Activated B cell treated with CpG ODN at 0.5 μM for 24 hours (primary cell): Measurements from ENCODE around the gene TNFRSF4. TPM values are rescaled to one million over a fixed set of nuclear protein-coding genes. Genes with fewer than 3 reads are reported as not detected.

Source experiments
- ATAC-seq: fragments of 200-7000 bp; cut with Tn5 transposase; one replicate; pipeline ENCODE4 v1.10.0; 2021; ENCODE audit warnings: low read depth, mild to moderate bottlenecking, moderate library complexity
- CTCF ChIA-PET: fragments of 350-600 bp; sonication (Branson Sonifier 250); formaldehyde crosslinking; loops from one replicate; lab custom pipeline; 2021; ENCODE audit warnings: antibody characterized with exemption; lab: Charles Lee
- POLR2A ChIA-PET: fragments of 350-600 bp; sonication (Branson Sonifier 250); formaldehyde crosslinking; loops from one replicate; lab custom pipeline; 2021; ENCODE audit warnings: antibody characterized with exemption; lab: Charles Lee
- DNase-seq: peaks from one replicate; pipeline ENCODE4 v3.0.0; 2022
- H3K27ac Mint-ChIP-seq: one replicate; pipeline ENCODE4 v1.8.0; 2020; ENCODE audit warnings: mixed read lengths
- H3K27me3 Mint-ChIP-seq: one replicate; pipeline ENCODE4 v1.8.0; 2021; ENCODE audit warnings: mixed read lengths
- H3K36me3 Mint-ChIP-seq: one replicate; pipeline ENCODE4 v1.8.0; 2021; ENCODE audit warnings: low read depth, mixed read lengths
- H3K4me1 Mint-ChIP-seq: one replicate; pipeline ENCODE4 v1.8.0; 2021; ENCODE audit warnings: mixed read lengths
- H3K4me3 Mint-ChIP-seq: one replicate; pipeline ENCODE4 v1.8.0; 2020; ENCODE audit warnings: mild to moderate bottlenecking, mixed read lengths
- H3K9me3 Mint-ChIP-seq: one replicate; pipeline ENCODE4 v1.8.0; 2020; ENCODE audit warnings: mixed read lengths
- intact Hi-C: fragments of 100-400 bp; cut with micrococcal nuclease; formaldehyde crosslinking; loops from one replicate; pipeline ENCODE4 v1.15.1; 2024
- total RNA-seq: library from RNA; stranded (reverse); gene quantifications from 2 replicates; pipeline ENCODE4 v1.2.3, GENCODE V29; 2022
- TF ChIP-seq, protein P1 (sequence below): fragments of 200-600 bp; IDR thresholded peaks from one replicate; pipeline ENCODE4 v1.8.0; 2022; ENCODE audit warnings: antibody characterized with exemption, mild to moderate bottlenecking

TNFRSF4 gene
- total RNA-seq, result 0.86 and 1.1 TPM in 2 replicates

DNA sequence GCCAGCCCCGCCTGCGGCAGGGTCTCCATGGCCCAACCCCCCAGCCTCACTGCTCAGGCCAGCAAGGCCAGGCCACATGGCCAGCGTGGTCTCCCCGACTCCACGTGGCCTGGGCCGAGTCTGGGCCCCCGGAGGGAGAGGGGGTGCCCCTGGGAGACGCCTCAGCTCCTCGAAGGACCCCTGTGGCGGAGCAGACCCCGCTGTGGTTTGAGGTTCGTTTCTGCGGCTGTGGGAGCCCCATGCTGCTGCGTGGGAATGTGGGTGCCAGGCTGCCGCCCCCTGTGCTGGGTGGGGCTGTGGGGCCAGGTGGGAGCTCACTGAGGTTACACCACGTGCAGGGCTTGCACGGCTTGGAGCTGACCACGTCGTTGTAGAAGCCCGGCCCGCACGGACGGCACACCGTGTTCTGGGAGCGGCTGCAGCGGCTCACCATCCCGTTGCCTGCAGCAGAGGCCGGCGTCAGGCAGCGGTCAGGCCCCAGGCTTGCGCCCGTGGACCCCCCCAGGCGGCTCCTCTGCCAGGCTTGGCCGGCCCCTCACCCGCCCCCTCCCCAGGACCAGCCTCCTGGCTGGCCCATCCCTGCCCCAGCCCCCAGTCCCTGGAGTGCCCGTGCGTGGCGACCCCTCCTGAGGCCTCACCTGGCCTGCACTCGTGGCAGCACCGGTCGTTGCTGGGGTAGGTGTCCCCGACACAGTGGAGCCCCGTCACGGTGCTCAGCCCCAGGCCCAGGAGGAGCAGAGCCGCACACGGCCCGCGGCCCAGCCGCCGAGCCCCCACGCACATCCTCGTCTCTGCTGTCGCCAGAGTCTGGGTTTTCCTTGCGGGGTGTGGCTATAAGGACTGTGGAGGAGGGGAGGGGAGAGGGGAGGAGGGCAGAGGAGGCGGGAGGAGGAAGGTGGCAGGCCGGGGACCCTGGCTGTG is at the start of gene TNFRSF4:
TSS of gene TNFRSF4 (minus strand) at position 809 of the 921 bp plus-strand sequence. CDS start at position 783, 26 bp downstream.
- Mint-ChIP-seq H3K27ac (peak within 1 kb of the TSS; percentile 30), H3K27me3 (no peaks in the 10 kb centered on the region), H3K4me3 (peak within 1 kb of the TSS; percentile 44), H3K4me1 (peaks cover 39% of the 10 kb centered on the region), H3K36me3 (peaks cover 21% of the 10 kb centered on the region), H3K9me3 (no peaks in the 10 kb centered on the region)
- POLR2A ChIA-PET, result interaction anchor here (0.7 to 1.6 kb wide), 5 partner anchors 14 to 76 kb away, joined by 3 to 5 read pairs (median 4); no protein-coding TSS in a partner anchor
- CTCF ChIA-PET, result no interaction called here
- ATAC-seq (no peak), DNase-seq (no peak)
- TF ChIP-seq, protein P1, sequence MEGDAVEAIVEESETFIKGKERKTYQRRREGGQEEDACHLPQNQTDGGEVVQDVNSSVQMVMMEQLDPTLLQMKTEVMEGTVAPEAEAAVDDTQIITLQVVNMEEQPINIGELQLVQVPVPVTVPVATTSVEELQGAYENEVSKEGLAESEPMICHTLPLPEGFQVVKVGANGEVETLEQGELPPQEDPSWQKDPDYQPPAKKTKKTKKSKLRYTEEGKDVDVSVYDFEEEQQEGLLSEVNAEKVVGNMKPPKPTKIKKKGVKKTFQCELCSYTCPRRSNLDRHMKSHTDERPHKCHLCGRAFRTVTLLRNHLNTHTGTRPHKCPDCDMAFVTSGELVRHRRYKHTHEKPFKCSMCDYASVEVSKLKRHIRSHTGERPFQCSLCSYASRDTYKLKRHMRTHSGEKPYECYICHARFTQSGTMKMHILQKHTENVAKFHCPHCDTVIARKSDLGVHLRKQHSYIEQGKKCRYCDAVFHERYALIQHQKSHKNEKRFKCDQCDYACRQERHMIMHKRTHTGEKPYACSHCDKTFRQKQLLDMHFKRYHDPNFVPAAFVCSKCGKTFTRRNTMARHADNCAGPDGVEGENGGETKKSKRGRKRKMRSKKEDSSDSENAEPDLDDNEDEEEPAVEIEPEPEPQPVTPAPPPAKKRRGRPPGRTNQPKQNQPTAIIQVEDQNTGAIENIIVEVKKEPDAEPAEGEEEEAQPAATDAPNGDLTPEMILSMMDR, result no peak
- intact Hi-C loops, result no loop called here

DNA sequence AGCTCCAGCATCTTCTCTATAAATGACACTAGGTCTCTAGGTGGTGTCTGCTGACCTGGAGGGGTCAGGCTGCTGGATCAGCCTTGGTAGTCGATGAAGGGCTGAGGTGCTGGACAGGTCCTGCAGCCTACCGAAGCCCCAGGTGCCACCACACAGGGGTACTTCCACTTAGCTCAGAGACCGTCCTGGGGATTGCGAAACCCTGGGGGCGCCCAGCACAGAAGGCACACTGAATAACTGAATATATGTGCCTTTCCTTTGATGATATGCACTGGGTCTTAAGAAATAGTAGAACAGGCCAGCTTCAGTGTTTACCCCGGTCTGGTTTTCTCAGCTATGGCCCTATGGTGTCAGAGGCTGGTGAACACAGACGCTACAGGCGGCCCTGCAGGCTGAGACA is 48.8 kb upstream of the TNFRSF4 start:
- CTCF ChIA-PET, result no interaction called here
- POLR2A ChIA-PET, result interaction anchor here (1.2 kb wide), 1 partner anchor 11 kb away, joined by 3 read pairs; the partner anchor contains the start of gene UBE2J2
- H3K36me3 Mint-ChIP-seq, result peaks cover 63% of the 10 kb centered on the region
- no peak for DNase-seq
- no peak overlapping the region for H3K27ac Mint-ChIP-seq
- no peaks in the 10 kb centered on the region for H3K9me3 Mint-ChIP-seq
- TF ChIP-seq, protein P1, result no peak
- intact Hi-C loops, result no loop called here
- H3K4me1 Mint-ChIP-seq, result peaks cover 16% of the 10 kb centered on the region
- no peaks in the 10 kb centered on the region for H3K27me3 Mint-ChIP-seq
- no peak overlapping the region for H3K4me3 Mint-ChIP-seq
- no peak for ATAC-seq

DNA sequence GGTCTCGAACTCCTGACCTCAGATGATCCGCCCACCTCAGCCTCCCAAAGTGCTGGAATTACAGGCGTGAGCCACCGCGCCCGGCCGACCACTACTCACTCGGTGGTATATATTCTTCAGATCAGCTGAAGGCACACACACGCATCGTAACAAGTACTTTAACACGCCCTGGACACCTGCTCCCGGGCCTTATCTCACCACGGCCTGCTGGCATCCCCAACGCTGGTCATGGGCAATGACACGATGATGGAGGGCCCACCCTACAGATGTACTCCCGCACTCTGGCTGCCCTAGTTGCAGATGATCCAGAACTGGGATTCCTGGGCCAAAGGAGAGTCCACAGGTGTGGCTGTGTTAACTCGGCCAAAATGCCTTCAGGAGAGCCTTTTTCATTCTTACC is 48.1 kb upstream of the TNFRSF4 start:
- intact Hi-C loops, result no loop called here
- TF ChIP-seq, protein P1, result no peak
- Mint-ChIP-seq H3K4me3 (no peak overlapping the region), H3K27me3 (no peaks in the 10 kb centered on the region), H3K9me3 (no peaks in the 10 kb centered on the region), H3K4me1 (peaks cover 16% of the 10 kb centered on the region), H3K27ac (no peak overlapping the region), H3K36me3 (peaks cover 62% of the 10 kb centered on the region)
- DNase-seq, result no peak
- ChIA-PET POLR2A (interaction anchor here (1.2 kb wide), 1 partner anchor 12 kb away, joined by 3 read pairs; the partner anchor contains the start of gene UBE2J2), CTCF (no interaction called here)
- ATAC-seq, result no peak

DNA sequence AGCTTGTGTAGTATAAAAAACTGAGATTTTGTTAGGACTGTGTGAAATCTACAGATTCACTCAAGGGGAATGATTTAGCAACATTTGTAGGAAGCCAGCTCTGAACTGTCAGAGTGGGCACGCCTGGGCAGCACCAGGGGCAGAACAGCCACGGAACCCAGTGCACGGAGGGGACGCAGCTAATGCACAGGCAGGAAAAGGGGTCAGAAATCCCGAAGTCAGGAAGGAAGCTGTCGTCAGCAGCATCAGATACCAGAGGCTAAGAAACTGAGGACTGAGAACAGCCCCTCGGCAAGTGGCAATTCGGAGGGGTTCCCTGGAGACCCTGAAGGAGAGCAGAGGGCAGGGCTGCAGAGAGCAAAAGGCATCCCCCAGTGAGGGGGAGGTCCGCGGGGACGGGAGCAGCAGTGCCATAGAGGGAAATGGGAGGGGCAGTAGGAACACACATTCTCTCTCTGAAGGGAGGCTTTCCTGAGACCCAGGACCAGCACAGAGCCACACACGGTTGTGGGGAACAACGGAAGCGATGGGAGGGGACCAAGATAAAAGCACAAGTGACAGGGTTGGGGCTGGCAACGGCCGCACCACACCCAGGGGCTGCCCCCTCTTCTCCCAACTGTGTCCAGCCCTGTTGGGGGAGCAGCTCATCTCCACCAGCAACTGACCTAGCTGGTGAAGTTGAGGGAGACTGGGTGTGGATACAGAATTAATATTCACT is 47.0 kb upstream of the TNFRSF4 start:
- intact Hi-C loops, result no loop called here
- Mint-ChIP-seq H3K4me3 (no peak overlapping the region), H3K36me3 (peaks cover 67% of the 10 kb centered on the region), H3K27me3 (no peaks in the 10 kb centered on the region), H3K9me3 (no peaks in the 10 kb centered on the region), H3K4me1 (peaks cover 16% of the 10 kb centered on the region), H3K27ac (no peak overlapping the region)
- CTCF ChIA-PET, result interaction anchor here (1.2 to 1.9 kb wide), 2 partner anchors 11 to 139 kb away, joined by 3 to 7 read pairs; no protein-coding TSS in a partner anchor
- no peak for DNase-seq
- TF ChIP-seq, protein P1, result no peak
- ATAC-seq, result no peak
- POLR2A ChIA-PET, result interaction anchor here (0.7 to 1.0 kb wide), 3 partner anchors 11 to 197 kb away, joined by 3 to 4 read pairs (median 4); no protein-coding TSS in a partner anchor
